GM12878 (cell line): ENCODE results near the gene WWOX. TPM values are rescaled to one million over a fixed set of nuclear protein-coding genes. Genes with fewer than 3 reads are reported as not detected.

ENCODE experiments used
- ATAC-seq: fragments of 200-7000 bp; cut with Tn5 transposase; 3 replicates; pipeline ENCODE4 v1.9.1; 2020; ENCODE audit warnings: mild to moderate bottlenecking, moderate library complexity
- BruUV-seq: library from RNA; stranded (reverse); fragments of 400-500 nt; replicated peaks from 2 replicates; lab custom pipeline; 2021; lab: Mats Ljungman, UMichigan
- CTCF ChIA-PET: fragments of 300-600 bp; sonication (Branson Sonifier 250); formaldehyde crosslinking; extraction: SDS; loops from one replicate; lab custom pipeline; 2021; ENCODE audit warnings: inconsistent platforms; lab: Yijun Ruan, JAX
- POLR2A ChIA-PET: fragments of 350-600 bp; formaldehyde crosslinking; extraction: SDS; loops from one replicate; lab custom pipeline; 2021; ENCODE audit warnings: inconsistent platforms; lab: Charles Lee
- RAD21 ChIA-PET: fragments of 300-600 bp; sonication (Branson Sonifier 250); formaldehyde crosslinking; loops from one replicate; lab custom pipeline; 2023; ENCODE audit warnings: antibody characterized with exemption; ENCODE audit not compliant: unreplicated experiment; lab: Charles Lee
- SMC1A ChIA-PET: fragments of 300-600 bp; sonication (Branson Sonifier 250); formaldehyde crosslinking; loops from one replicate; lab custom pipeline; 2023; ENCODE audit not compliant: unreplicated experiment, uncharacterized antibody; lab: Charles Lee
- DNase-seq: peaks from one replicate; pipeline ENCODE4 v3.0.0-alpha.2; 2011; ENCODE audit warnings: low read depth, low spot score
- FAIRE-seq: peaks from 3 replicates; lab custom pipeline; 2011; peaks lifted over from hg19 to GRCh38; lab: Jason Lieb, UNC
- H2AFZ ChIP-seq: 2 replicates; pipeline ENCODE4 v1.6.0; 2011; ENCODE audit warnings: low read depth, low read length, control low read depth; ENCODE audit not compliant: control insufficient read depth
- H3K27ac ChIP-seq: 2 replicates; pipeline ENCODE4 v1.5.1; 2011; ENCODE audit warnings: control low read depth; ENCODE audit not compliant: control insufficient read depth, insufficient read depth
- H3K27me3 ChIP-seq, 2 experiments: replicated peaks in 1 of 2; 2 replicates each; pipeline versions ENCODE4 v1.6.0 to v1.6.1; 2011; ENCODE audit warnings: low read length in 1 of 2; ENCODE audit not compliant: control insufficient read depth in 2 of 2, insufficient read depth in 2 of 2
- H3K36me3 ChIP-seq, 2 experiments: 2 replicates each; pipeline ENCODE4 v1.5.1; 2011; ENCODE audit warnings: low read length in 1 of 2; ENCODE audit not compliant: control insufficient read depth in 2 of 2, insufficient read depth in 2 of 2
- H3K4me1 ChIP-seq: 2 replicates; pipeline ENCODE4 v1.6.1; 2011; ENCODE audit warnings: mild to moderate bottlenecking, low read length, moderate library complexity, mixed read lengths; ENCODE audit not compliant: control insufficient read depth, insufficient read depth
- H3K4me2 ChIP-seq: 2 replicates; pipeline ENCODE4 v1.6.0; 2011; ENCODE audit warnings: control low read depth; ENCODE audit not compliant: control insufficient read depth, insufficient read depth
- H3K4me3 ChIP-seq: fragments of 200-600 bp; sonication (generic); 2 replicates; pipeline ENCODE4 v1.5.1; 2016
- H3K79me2 ChIP-seq: 2 replicates; pipeline ENCODE4 v1.6.0; 2011; ENCODE audit warnings: low read length; ENCODE audit not compliant: control insufficient read depth, insufficient read depth
- H3K9ac ChIP-seq: 2 replicates; pipeline ENCODE4 v1.8.0; 2011; ENCODE audit warnings: low read length, control low read depth, mixed read lengths; ENCODE audit not compliant: control insufficient read depth, insufficient read depth
- H3K9me3 ChIP-seq: replicated peaks from 3 replicates; pipeline ENCODE4 v1.5.1; 2011; ENCODE audit warnings: mild to moderate bottlenecking, low read length; ENCODE audit not compliant: control insufficient read depth, insufficient read depth
- H4K20me1 ChIP-seq: 2 replicates; pipeline ENCODE4 v1.6.0; 2011; ENCODE audit not compliant: control insufficient read depth, insufficient read depth
- ATF7 ChIP-seq: fragments of 450-650 bp; IDR thresholded peaks from 2 replicates; pipeline ENCODE4 v1.6.1; 2016; ENCODE audit warnings: low read depth, mild to moderate bottlenecking
- CHD4 ChIP-seq: fragments of 200-600 bp; sonication (generic); IDR thresholded peaks from 2 replicates; pipeline ENCODE4 v1.6.1; 2016; ENCODE audit warnings: mild to moderate bottlenecking
- EZH2 ChIP-seq: IDR thresholded peaks from 2 replicates; pipeline ENCODE4 v1.6.1; 2012; ENCODE audit warnings: low read depth, mild to moderate bottlenecking, control low read depth, inconsistent platforms, low read length, borderline replicate concordance; ENCODE audit not compliant: control insufficient read depth
- FOS ChIP-seq: IDR thresholded peaks from 3 replicates; pipeline ENCODE4 v1.6.1; 2011; ENCODE audit warnings: borderline replicate concordance; ENCODE audit not compliant: insufficient read length; ENCODE audit errors: extremely low read depth
- FOXM1 ChIP-seq: IDR thresholded peaks from 2 replicates; pipeline ENCODE4 v1.6.1; 2012; ENCODE audit warnings: low read depth, mild to moderate bottlenecking, inconsistent platforms, low read length, moderate library complexity
- GABPA ChIP-seq: IDR thresholded peaks from 2 replicates; pipeline ENCODE4 v1.6.1; 2014; ENCODE audit warnings: antibody characterized with exemption, low read depth, mild to moderate bottlenecking, inconsistent platforms
- IRF4 ChIP-seq: IDR thresholded peaks from 2 replicates; pipeline ENCODE4 v1.6.1; 2011; ENCODE audit warnings: low read depth, low read length
- KLF5 ChIP-seq: fragments of 450-650 bp; IDR thresholded peaks from 2 replicates; pipeline ENCODE4 v1.6.1; 2014; ENCODE audit warnings: mild to moderate bottlenecking; ENCODE audit not compliant: partially characterized antibody
- MEF2A ChIP-seq: IDR thresholded peaks from 2 replicates; pipeline ENCODE4 v1.6.1; 2011; ENCODE audit warnings: low read depth, mild to moderate bottlenecking, low read length, moderate library complexity; ENCODE audit not compliant: insufficient read depth
- NFYA ChIP-seq: IDR thresholded peaks from 2 replicates; pipeline ENCODE4 v1.6.1; 2011; ENCODE audit warnings: low read depth, mild to moderate bottlenecking, low read length, improper control_type of control experiment, borderline replicate concordance
- NR2C2 ChIP-seq: IDR thresholded peaks from 2 replicates; pipeline ENCODE4 v1.6.1; 2011; ENCODE audit warnings: borderline replicate concordance, low read depth; ENCODE audit not compliant: control insufficient read depth, insufficient read length
- NR2F1 ChIP-seq: fragments of 450-650 bp; conservative IDR thresholded peaks from 2 replicates; pipeline ENCODE4 v1.6.1; 2017; ENCODE audit warnings: mild to moderate bottlenecking
- PAX8 ChIP-seq: fragments of 450-650 bp; IDR thresholded peaks from 2 replicates; pipeline ENCODE4 v1.6.1; 2017; ENCODE audit warnings: mild to moderate bottlenecking, moderate library complexity
- POU2F2 ChIP-seq: IDR thresholded peaks from 3 replicates; pipeline ENCODE4 v1.6.1; 2011; ENCODE audit warnings: low read depth, mild to moderate bottlenecking, low read length, borderline replicate concordance
- RBBP5 ChIP-seq: fragments of 200-600 bp; sonication (generic); conservative IDR thresholded peaks from 2 replicates; pipeline ENCODE4 v1.6.1; 2016
- SMARCA5 ChIP-seq: fragments of 450-650 bp; IDR thresholded peaks from 2 replicates; pipeline ENCODE4 v1.6.1; 2017; ENCODE audit warnings: mild to moderate bottlenecking
- SPI1 ChIP-seq: IDR thresholded peaks from 2 replicates; pipeline ENCODE4 v1.6.1; 2011; ENCODE audit warnings: low read depth, mild to moderate bottlenecking, low read length, moderate library complexity, borderline replicate concordance; ENCODE audit not compliant: insufficient read depth
- SREBF1 ChIP-seq: IDR thresholded peaks from 2 replicates; pipeline ENCODE4 v1.6.1; 2012; ENCODE audit warnings: mild to moderate bottlenecking, low read length
- TCF12 ChIP-seq: IDR thresholded peaks from 2 replicates; pipeline ENCODE4 v1.6.1; 2011; ENCODE audit warnings: low read depth, mild to moderate bottlenecking, low read length
- WGBS: methylation state at CpG from one replicate; pipeline ENCODE4 v1.1.6; 2016; ENCODE audit warnings: low lambda C conversion rate; ENCODE audit not compliant: insufficient replicate concordance, insufficient coverage; ENCODE audit errors: missing lambda C conversion rate; 5-methylcytosine and 5-hydroxymethylcytosine counted together
- in situ Hi-C: fragments of 300-500 bp; cut with MboI; formaldehyde crosslinking; loops from 9 replicates; pipeline ENCODE4 v1.14.3; 2018; ENCODE audit warnings: mixed read lengths
- intact Hi-C: fragments of 100-400 bp; cut with micrococcal nuclease; formaldehyde crosslinking; loops from one replicate; pipeline ENCODE4 v1.14.2; 2022; ENCODE audit not compliant: unreplicated experiment
- polyA plus RNA-seq, 11 experiments: library from polyadenylated mRNA; depleted of rRNA in 4 of 11; unstranded in 6 of 11; stranded (reverse) in 5 of 11; fragments of >200 nt; fragmentation: Nextera tagmentation in 4 of 11; fragmentation: Illumina TruSeq in 1 of 11; extraction: Ambion mirVana in 4 of 11; extraction: Trizol in 1 of 11; gene quantifications; 1 replicate in 1 of 11; 2 replicates in 10 of 11; pipeline versions ENCODE4 v1.2.1 to v1.2.3, GENCODE V29; 2011 to 2016; ENCODE audit warnings: inconsistent platforms in 2 of 11, missing spikeins in 2 of 11, low read depth in 1 of 11
- total RNA-seq, 4 experiments: library from RNA; depleted of rRNA in 3 of 4; stranded (reverse); fragments of >200 nt in 3 of 4; fragmentation: Illumina TruSeq in 1 of 4; extraction: Trizol in 1 of 4; gene quantifications; 2 replicates each; pipeline versions ENCODE4 v1.2.1 to v1.2.3, GENCODE V29; 2013 to 2021
- TF ChIP-seq, protein P1 (sequence below): IDR thresholded peaks from 2 replicates; pipeline ENCODE4 v1.6.1; 2012; ENCODE audit warnings: low read length, inconsistent platforms
- TF ChIP-seq, protein P2 (sequence below): fragments of 450-650 bp; IDR thresholded peaks from 2 replicates; pipeline ENCODE4 v1.6.1; 2017; ENCODE audit warnings: mild to moderate bottlenecking, low read depth, inconsistent platforms; ENCODE audit not compliant: poor library complexity, severe bottlenecking
- TF ChIP-seq, protein P3 (sequence below): IDR thresholded peaks from 2 replicates; pipeline ENCODE4 v1.6.1; 2011; ENCODE audit warnings: low read depth, low read length, improper control_type of control experiment, borderline replicate concordance

WWOX gene
- total and polyA plus RNA-seq, 10 of the 15 experiments (the other 5 are each of a cell fraction or from before 2014, with no cell fraction given) = 2.8 to 24.4 (median 17.8) TPM

DNA sequence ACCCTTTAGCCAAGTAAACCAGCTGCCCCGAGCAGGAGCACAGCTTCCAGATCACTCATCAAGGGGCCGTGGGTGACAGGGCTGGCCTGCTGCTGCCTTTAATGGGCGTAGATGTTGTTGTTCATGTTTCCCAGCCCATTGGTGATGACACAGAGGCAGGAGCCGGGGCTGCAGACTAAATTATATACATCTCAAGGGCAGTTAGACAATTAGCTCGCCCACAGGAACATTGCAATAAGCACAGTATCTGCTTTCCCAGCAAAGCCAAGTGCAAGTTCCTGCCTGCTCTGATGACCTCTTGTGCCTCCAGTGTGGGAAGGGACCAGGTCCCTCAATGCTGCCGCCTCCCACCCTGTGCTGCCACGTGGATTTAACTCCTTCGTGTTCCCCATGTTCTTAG, 1015.3 kb downstream of the WWOX start:
- no peak for DNase-seq

DNA sequence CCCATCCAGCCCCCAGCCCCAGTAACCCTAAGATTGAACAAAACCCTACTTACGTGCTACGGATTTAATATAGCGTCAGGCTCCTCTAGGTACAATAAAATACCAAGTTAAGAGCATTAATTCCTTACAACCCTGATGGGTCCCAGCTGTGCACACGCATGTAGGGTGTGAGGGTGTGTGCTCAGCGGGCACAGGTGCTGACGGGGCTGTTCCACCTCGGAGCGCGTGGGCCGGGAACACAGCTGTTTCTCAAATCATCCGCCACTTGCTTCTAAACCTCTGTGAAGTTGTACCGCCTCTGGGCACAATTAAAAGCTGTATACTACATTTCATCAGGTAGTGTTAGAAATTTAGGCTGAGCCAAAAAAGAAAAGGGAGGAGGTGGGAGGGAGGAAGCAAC, 1022.5 kb downstream of the WWOX start:
- ChIA-PET SMC1A (interaction anchor here (0.8 kb wide), 1 partner anchor 26 kb away, joined by 3 read pairs; no protein-coding TSS in a partner anchor), CTCF (no interaction called here), RAD21 (no interaction called here), POLR2A (no interaction called here)
- no peaks in the 10 kb centered on the region for H3K27me3 ChIP-seq
- intact Hi-C loops = no loop called here
- no TSS peak for BruUV-seq
- no peaks in the 10 kb centered on the region for H3K36me3 ChIP-seq
- FAIRE-seq (no peak), DNase-seq (no peak), ATAC-seq (no peak)
- no peak overlapping the region for H2AFZ ChIP-seq
- H4K20me1 ChIP-seq = no peaks in the 10 kb centered on the region
- no peak overlapping the region for H3K9ac ChIP-seq
- 71% methylated on average over 12 of the region's 12 CpGs for WGBS
- no peak overlapping the region for H3K4me2 ChIP-seq
- H3K4me3 ChIP-seq = no peak overlapping the region
- no peak overlapping the region for H3K27ac ChIP-seq
- in situ Hi-C loops = no loop called here
- H3K9me3 ChIP-seq = no peaks in the 10 kb centered on the region
- no peaks in the 10 kb centered on the region for H3K4me1 ChIP-seq
- no peaks in the 10 kb centered on the region for H3K79me2 ChIP-seq
- TF ChIP-seq GABPA (no peak), ATF7 (no peak), FOXM1 (no peak), SREBF1 (no peak), NR2C2 (no peak), SMARCA5 (no peak), CHD4 (no peak)
- TF ChIP-seq, protein P1, sequence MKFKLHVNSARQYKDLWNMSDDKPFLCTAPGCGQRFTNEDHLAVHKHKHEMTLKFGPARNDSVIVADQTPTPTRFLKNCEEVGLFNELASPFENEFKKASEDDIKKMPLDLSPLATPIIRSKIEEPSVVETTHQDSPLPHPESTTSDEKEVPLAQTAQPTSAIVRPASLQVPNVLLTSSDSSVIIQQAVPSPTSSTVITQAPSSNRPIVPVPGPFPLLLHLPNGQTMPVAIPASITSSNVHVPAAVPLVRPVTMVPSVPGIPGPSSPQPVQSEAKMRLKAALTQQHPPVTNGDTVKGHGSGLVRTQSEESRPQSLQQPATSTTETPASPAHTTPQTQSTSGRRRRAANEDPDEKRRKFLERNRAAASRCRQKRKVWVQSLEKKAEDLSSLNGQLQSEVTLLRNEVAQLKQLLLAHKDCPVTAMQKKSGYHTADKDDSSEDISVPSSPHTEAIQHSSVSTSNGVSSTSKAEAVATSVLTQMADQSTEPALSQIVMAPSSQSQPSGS = no peak
- TF ChIP-seq, protein P2, sequence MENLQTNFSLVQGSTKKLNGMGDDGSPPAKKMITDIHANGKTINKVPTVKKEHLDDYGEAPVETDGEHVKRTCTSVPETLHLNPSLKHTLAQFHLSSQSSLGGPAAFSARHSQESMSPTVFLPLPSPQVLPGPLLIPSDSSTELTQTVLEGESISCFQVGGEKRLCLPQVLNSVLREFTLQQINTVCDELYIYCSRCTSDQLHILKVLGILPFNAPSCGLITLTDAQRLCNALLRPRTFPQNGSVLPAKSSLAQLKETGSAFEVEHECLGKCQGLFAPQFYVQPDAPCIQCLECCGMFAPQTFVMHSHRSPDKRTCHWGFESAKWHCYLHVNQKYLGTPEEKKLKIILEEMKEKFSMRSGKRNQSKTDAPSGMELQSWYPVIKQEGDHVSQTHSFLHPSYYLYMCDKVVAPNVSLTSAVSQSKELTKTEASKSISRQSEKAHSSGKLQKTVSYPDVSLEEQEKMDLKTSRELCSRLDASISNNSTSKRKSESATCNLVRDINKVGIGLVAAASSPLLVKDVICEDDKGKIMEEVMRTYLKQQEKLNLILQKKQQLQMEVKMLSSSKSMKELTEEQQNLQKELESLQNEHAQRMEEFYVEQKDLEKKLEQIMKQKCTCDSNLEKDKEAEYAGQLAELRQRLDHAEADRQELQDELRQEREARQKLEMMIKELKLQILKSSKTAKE = no peak

More for the DNA sequence above, 1015.3 kb downstream of the WWOX start:
- Histone ChIP-seq H3K9me3 (no peaks in the 10 kb centered on the region), H3K4me1 (no peaks in the 10 kb centered on the region), H3K36me3 (no peaks in the 10 kb centered on the region), H3K27me3 (no peaks in the 10 kb centered on the region), H4K20me1 (no peaks in the 10 kb centered on the region), H2AFZ (no peak overlapping the region), H3K4me3 (no peak overlapping the region), H3K27ac (no peak overlapping the region), H3K4me2 (no peak overlapping the region), H3K79me2 (no peaks in the 10 kb centered on the region), H3K9ac (no peak overlapping the region)
- 8% methylated on average over 8 of the region's 8 CpGs for WGBS
- ChIA-PET SMC1A (no interaction called here), POLR2A (no interaction called here), RAD21 (no interaction called here), CTCF (no interaction called here)
- no peak for ATAC-seq
- in situ Hi-C loops (no loop called here), intact Hi-C loops (no loop called here)
- no peak for FAIRE-seq
- no TSS peak for BruUV-seq
- TF ChIP-seq POU2F2 = no peak
- no peak for TF ChIP-seq NR2F1
- no peak for TF ChIP-seq FOS
- TF ChIP-seq MEF2A = no peak
- no peak for TF ChIP-seq RBBP5
- no peak for TF ChIP-seq KLF5
- TF ChIP-seq TCF12 = no peak
- no peak for TF ChIP-seq PAX8
- no peak for TF ChIP-seq SPI1
- no peak for TF ChIP-seq EZH2
- no peak for TF ChIP-seq IRF4
- no peak for TF ChIP-seq NFYA
- TF ChIP-seq, protein P3, sequence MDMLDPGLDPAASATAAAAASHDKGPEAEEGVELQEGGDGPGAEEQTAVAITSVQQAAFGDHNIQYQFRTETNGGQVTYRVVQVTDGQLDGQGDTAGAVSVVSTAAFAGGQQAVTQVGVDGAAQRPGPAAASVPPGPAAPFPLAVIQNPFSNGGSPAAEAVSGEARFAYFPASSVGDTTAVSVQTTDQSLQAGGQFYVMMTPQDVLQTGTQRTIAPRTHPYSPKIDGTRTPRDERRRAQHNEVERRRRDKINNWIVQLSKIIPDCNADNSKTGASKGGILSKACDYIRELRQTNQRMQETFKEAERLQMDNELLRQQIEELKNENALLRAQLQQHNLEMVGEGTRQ = no peak
